Nephron progenitor cell (in vitro differentiated cells): Measurements from ENCODE around the gene DDX59.

ENCODE experiments used
- DNase-seq: peaks from one replicate; pipeline ENCODE4 v3.0.0; 2021
- H3K27ac Mint-ChIP-seq: 2 replicates; pipeline ENCODE4 v1.8.0; 2021; ENCODE audit warnings: mild to moderate bottlenecking, moderate library complexity, mixed read lengths
- H3K27me3 Mint-ChIP-seq: 2 replicates; pipeline ENCODE4 v1.8.0; 2021; ENCODE audit warnings: mild to moderate bottlenecking, low read depth, mixed read lengths; ENCODE audit not compliant: poor library complexity
- H3K36me3 Mint-ChIP-seq: 2 replicates; pipeline ENCODE4 v1.8.0; 2021; ENCODE audit warnings: low read depth, mixed read lengths
- H3K4me1 Mint-ChIP-seq: 2 replicates; pipeline ENCODE4 v1.8.0; 2021; ENCODE audit warnings: mixed read lengths
- H3K4me3 Mint-ChIP-seq: 2 replicates; pipeline ENCODE4 v1.8.0; 2021; ENCODE audit warnings: mild to moderate bottlenecking, moderate library complexity, mixed read lengths
- H3K9me3 Mint-ChIP-seq: 2 replicates; pipeline ENCODE4 v1.8.0; 2021; ENCODE audit warnings: mild to moderate bottlenecking, moderate library complexity, mixed read lengths
- TF ChIP-seq, protein P1 (sequence below): fragments of 200-600 bp; sonication (generic); IDR thresholded peaks from 2 replicates; pipeline ENCODE4 v1.5.0; 2021; ENCODE audit warnings: antibody characterized with exemption

Gene DDX59

GRCh38 chr1:200675588-200675852 lies 5.8 kb upstream of the DDX59 start:
- H3K4me3 Mint-ChIP-seq, result no peak overlapping the region
- no peak overlapping the region for H3K27ac Mint-ChIP-seq
- no peak for DNase-seq
- TF ChIP-seq, protein P1, sequence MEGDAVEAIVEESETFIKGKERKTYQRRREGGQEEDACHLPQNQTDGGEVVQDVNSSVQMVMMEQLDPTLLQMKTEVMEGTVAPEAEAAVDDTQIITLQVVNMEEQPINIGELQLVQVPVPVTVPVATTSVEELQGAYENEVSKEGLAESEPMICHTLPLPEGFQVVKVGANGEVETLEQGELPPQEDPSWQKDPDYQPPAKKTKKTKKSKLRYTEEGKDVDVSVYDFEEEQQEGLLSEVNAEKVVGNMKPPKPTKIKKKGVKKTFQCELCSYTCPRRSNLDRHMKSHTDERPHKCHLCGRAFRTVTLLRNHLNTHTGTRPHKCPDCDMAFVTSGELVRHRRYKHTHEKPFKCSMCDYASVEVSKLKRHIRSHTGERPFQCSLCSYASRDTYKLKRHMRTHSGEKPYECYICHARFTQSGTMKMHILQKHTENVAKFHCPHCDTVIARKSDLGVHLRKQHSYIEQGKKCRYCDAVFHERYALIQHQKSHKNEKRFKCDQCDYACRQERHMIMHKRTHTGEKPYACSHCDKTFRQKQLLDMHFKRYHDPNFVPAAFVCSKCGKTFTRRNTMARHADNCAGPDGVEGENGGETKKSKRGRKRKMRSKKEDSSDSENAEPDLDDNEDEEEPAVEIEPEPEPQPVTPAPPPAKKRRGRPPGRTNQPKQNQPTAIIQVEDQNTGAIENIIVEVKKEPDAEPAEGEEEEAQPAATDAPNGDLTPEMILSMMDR, result no peak
- H3K36me3 Mint-ChIP-seq, result no peaks in the 10 kb centered on the region
- peaks cover 12% of the 10 kb centered on the region for H3K4me1 Mint-ChIP-seq
- no peaks in the 10 kb centered on the region for H3K27me3 Mint-ChIP-seq
- H3K9me3 Mint-ChIP-seq, result no peaks in the 10 kb centered on the region

- peak overlapping the region; percentile 43 for H3K27ac Mint-ChIP-seq
These were observed 5.3 kb upstream of the DDX59 start for GRCh38 chr1:200674838-200675587.

GRCh38 chr1:200673952-200674823 lies 4.5 kb upstream of the DDX59 start:
- Mint-ChIP-seq H3K4me1 (peaks cover 19% of the 10 kb centered on the region), H3K4me3 (no peak overlapping the region), H3K27ac (no peak overlapping the region), H3K9me3 (no peaks in the 10 kb centered on the region), H3K36me3 (no peaks in the 10 kb centered on the region), H3K27me3 (no peaks in the 10 kb centered on the region)
- TF ChIP-seq, protein P1, result no peak
- DNase-seq, result no peak

More at GRCh38 chr1:200674838-200675587, 5.3 kb upstream of the DDX59 start:
- H3K4me1 Mint-ChIP-seq, result peaks cover 17% of the 10 kb centered on the region
- H3K9me3 Mint-ChIP-seq, result no peaks in the 10 kb centered on the region
- no peak overlapping the region for H3K4me3 Mint-ChIP-seq
- DNase-seq, result no peak
- no peaks in the 10 kb centered on the region for H3K36me3 Mint-ChIP-seq
- TF ChIP-seq, protein P1, result no peak
- H3K27me3 Mint-ChIP-seq, result no peaks in the 10 kb centered on the region

DNA sequence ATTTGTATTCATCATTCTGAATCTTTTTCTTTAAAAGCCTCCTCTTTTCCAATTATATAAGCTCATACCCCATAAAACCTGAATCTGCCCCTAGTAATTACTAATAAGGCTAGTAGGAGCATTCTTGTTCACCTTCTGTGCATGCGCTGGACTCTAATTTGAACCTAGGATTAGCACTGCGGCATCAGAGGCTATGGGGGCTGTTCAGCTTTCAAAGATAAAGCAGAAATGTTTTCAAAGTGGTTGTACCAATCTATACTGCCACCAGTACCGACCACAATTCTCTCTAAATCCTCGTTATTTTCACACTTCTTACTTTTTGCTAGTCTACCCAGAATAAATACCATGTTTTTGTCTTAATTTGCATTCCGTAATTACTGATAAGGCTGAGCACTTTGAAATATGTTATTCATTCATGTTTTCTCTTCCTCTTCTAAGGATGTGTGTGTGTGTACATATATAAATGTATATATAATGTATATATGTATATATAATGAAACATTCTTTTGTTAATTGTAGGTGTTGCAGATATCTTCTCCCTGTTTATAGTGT lies 1.6 kb upstream of the DDX59 start:
- Mint-ChIP-seq H3K9me3 (no peaks in the 10 kb centered on the region), H3K27ac (no peak overlapping the region), H3K4me1 (peaks cover 32% of the 10 kb centered on the region), H3K36me3 (peaks cover 16% of the 10 kb centered on the region), H3K4me3 (peak overlapping the region; percentile 95), H3K27me3 (no peaks in the 10 kb centered on the region)
- DNase-seq, result no peak
- TF ChIP-seq, protein P1, result no peak

DNA sequence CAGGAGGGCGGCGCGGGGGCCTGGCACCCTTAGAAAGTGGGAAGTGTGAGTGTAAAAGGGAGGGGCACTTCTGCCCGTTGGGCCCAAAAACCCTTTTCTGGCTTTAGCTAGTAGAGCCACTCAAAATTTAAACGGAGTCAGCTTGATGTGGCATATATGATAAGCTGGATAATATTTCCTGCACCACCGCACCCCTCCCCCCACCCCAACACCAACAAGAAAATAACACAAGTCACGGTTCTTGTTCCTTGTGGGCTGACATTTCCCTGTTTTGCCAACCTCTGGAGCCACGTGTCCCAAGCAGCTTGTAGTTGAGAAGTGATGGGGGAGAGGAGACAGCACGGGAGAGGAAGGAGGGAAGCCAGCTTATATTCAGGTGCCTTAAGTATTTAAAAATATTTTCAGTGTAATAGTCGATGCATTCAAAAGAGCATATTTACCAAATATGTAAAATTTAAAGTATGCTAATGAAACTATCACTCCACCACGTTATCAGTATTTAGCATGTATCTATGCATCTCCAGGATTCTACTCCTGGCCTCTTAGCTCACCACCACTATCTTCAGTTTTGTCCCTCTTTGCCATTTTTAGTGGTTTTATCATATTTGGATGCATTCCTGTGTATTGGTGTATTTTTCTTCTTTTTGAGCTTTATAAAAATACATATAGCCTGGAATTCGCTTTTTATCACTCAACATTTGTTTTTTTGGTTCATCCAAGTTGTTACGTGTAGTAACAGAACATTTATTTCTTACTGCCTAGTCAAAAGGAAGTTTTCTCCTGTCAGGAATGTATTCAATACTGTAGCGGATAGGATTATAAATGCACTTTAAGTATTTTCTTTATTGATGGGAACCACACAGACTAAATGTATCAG lies 773 bp upstream of the DDX59 start:
- peak overlapping the region; percentile 99 for H3K27ac Mint-ChIP-seq
- H3K4me1 Mint-ChIP-seq, result peaks cover 41% of the 10 kb centered on the region
- no peak for DNase-seq
- TF ChIP-seq, protein P1, result no peak
- H3K4me3 Mint-ChIP-seq, result peak overlapping the region; percentile 95
- H3K27me3 Mint-ChIP-seq, result no peaks in the 10 kb centered on the region
- peaks cover 24% of the 10 kb centered on the region for H3K36me3 Mint-ChIP-seq
- H3K9me3 Mint-ChIP-seq, result no peaks in the 10 kb centered on the region
